HCT116 (cell line): ENCODE data around the gene TRAF3IP1. TPM values are rescaled to one million over a fixed set of nuclear protein-coding genes. Genes with fewer than 3 reads are reported as not detected.

ENCODE experiments used
- ATAC-seq: fragments of 200-7000 bp; cut with Tn5 transposase; 2 replicates; pipeline ENCODE4 v1.9.1; 2020; ENCODE audit warnings: mild to moderate bottlenecking, moderate library complexity
- BruUV-seq: library from RNA; stranded (reverse); fragments of 400-500 nt; replicated peaks from 2 replicates; lab custom pipeline; 2021; lab: Mats Ljungman, UMichigan
- CTCF ChIA-PET: fragments of 300-600 bp; sonication (Branson Sonifier 250); formaldehyde crosslinking; loops from one replicate; lab custom pipeline; 2021; ENCODE audit warnings: antibody characterized with exemption; lab: Charles Lee
- POLR2A ChIA-PET: fragments of 300-600, 350-600 bp; sonication (Branson Sonifier 250); formaldehyde crosslinking; loops from one replicate; lab custom pipeline; 2021; ENCODE audit warnings: antibody characterized with exemption; lab: Charles Lee
- RAD21 ChIA-PET, 2 experiments: fragments of 300-600 bp; sonication (Branson Sonifier 250); formaldehyde crosslinking; loops; one replicate each; lab custom pipeline; 2023; ENCODE audit warnings: low total read pairs in 2 of 2; ENCODE audit not compliant: uncharacterized antibody in 2 of 2, unreplicated experiment in 2 of 2, low non-redundant PET in 1 of 2; lab: Charles Lee
- DNase-seq: peaks from one replicate; pipeline ENCODE4 v3.0.0-alpha.2; 2010; ENCODE audit warnings: low read depth, low spot score
- H2AFZ ChIP-seq: fragments of 200-600 bp; shearing (Covaris generic), sonication (generic); 2 replicates; pipeline ENCODE4 v1.6.1; 2017; ENCODE audit warnings: low read depth, mixed run types, mixed read lengths, antibody characterized with exemption, low read length; ENCODE audit not compliant: poor library complexity, severe bottlenecking
- H3K27ac ChIP-seq: 2 replicates; pipeline ENCODE4 v1.5.1; 2012; ENCODE audit warnings: low read depth, low read length
- H3K27me3 ChIP-seq: fragments of 200-600 bp; sonication (generic); 2 replicates; pipeline ENCODE4 v1.6.1; 2016; ENCODE audit warnings: mixed run types, low read length, mixed read lengths; ENCODE audit not compliant: insufficient read depth
- H3K36me3 ChIP-seq, 2 experiments: fragments of 200-500 bp in 1 of 2; fragments of 200-600 bp in 1 of 2; sonication (Bioruptor generic) in 1 of 2; sonication (generic) in 1 of 2; 2 replicates each; pipeline versions ENCODE4 v1.5.1 to v1.6.1; 2014 to 2016; ENCODE audit warnings: low read length in 2 of 2, inconsistent platforms in 1 of 2, mixed read lengths in 1 of 2, mixed run types in 1 of 2; ENCODE audit not compliant: insufficient read depth in 2 of 2, control insufficient read depth in 1 of 2
- H3K4me1 ChIP-seq, 2 experiments: fragments of 200-600 bp in 1 of 2; sonication (generic) in 1 of 2; 2 replicates each; pipeline versions ENCODE4 v1.5.1 to v1.6.1; 2012 to 2017; ENCODE audit warnings: low read length in 2 of 2, inconsistent platforms in 1 of 2, mild to moderate bottlenecking in 1 of 2, mixed read lengths in 1 of 2, mixed run types in 1 of 2, moderate library complexity in 1 of 2; ENCODE audit not compliant: insufficient read depth in 2 of 2, control insufficient read depth in 1 of 2
- H3K4me2 ChIP-seq: fragments of 200-600 bp; sonication (generic); 2 replicates; pipeline ENCODE4 v1.6.1; 2017; ENCODE audit warnings: mixed run types, low read length, mixed read lengths
- H3K4me3 ChIP-seq, 2 experiments: fragments of 200-600 bp in 1 of 2; sonication (generic) in 1 of 2; replicated peaks in 1 of 2; 2 replicates each; pipeline ENCODE4 v1.5.1; 2011 to 2016; ENCODE audit warnings: low read length in 2 of 2, control low read depth in 1 of 2, low read depth in 1 of 2, mild to moderate bottlenecking in 1 of 2, mixed read lengths in 1 of 2, mixed run types in 1 of 2
- H3K79me2 ChIP-seq: fragments of 200-600 bp; sonication (generic); 2 replicates; pipeline ENCODE4 v1.6.1; 2017; ENCODE audit warnings: mild to moderate bottlenecking, mixed run types, low read length, moderate library complexity, mixed read lengths; ENCODE audit not compliant: insufficient read depth
- H3K9ac ChIP-seq: fragments of 200-600 bp; sonication (generic); 2 replicates; pipeline ENCODE4 v1.6.1; 2016; ENCODE audit warnings: low read length, mixed read lengths
- H3K9me2 ChIP-seq: fragments of 200-600 bp; sonication (generic), shearing (Covaris generic); 2 replicates; pipeline ENCODE4 v1.6.1; 2017; ENCODE audit warnings: mixed run types, mild to moderate bottlenecking, moderate library complexity; ENCODE audit not compliant: insufficient read depth
- H3K9me3 ChIP-seq, 2 experiments: fragments of 200-500 bp in 1 of 2; fragments of 200-600 bp in 1 of 2; sonication (Bioruptor generic) in 1 of 2; sonication (generic) in 1 of 2; 2 replicates each; pipeline ENCODE4 v1.6.1; 2014 to 2017; ENCODE audit warnings: low read length in 2 of 2, mixed read lengths in 2 of 2, inconsistent platforms in 1 of 2, low read depth in 1 of 2, mild to moderate bottlenecking in 1 of 2, mixed run types in 1 of 2, moderate library complexity in 1 of 2; ENCODE audit not compliant: control insufficient read depth in 1 of 2, insufficient read depth in 1 of 2
- H4K20me1 ChIP-seq: fragments of 200-600 bp; sonication (generic), shearing (Covaris generic); 2 replicates; pipeline ENCODE4 v1.6.1; 2017; ENCODE audit warnings: mixed run types, mild to moderate bottlenecking, moderate library complexity; ENCODE audit not compliant: insufficient read depth
- ATF3 ChIP-seq: IDR thresholded peaks from 2 replicates; pipeline ENCODE4 v1.6.1; 2012
- CBX3 ChIP-seq: IDR thresholded peaks from 2 replicates; pipeline ENCODE4 v1.6.1; 2012; ENCODE audit warnings: low read depth
- ELF1 ChIP-seq: IDR thresholded peaks from 2 replicates; pipeline ENCODE4 v1.6.1; 2012; ENCODE audit warnings: low read depth, borderline replicate concordance
- FOSL1 ChIP-seq: IDR thresholded peaks from 2 replicates; pipeline ENCODE4 v1.6.1; 2012; ENCODE audit warnings: low read depth
- JUND ChIP-seq: IDR thresholded peaks from 2 replicates; pipeline ENCODE4 v1.6.1; 2012
- MAX ChIP-seq: IDR thresholded peaks from 2 replicates; pipeline ENCODE4 v1.6.1; 2012
- RAD21 ChIP-seq: IDR thresholded peaks from 2 replicates; pipeline ENCODE4 v1.6.1; 2012; ENCODE audit warnings: low read depth, mild to moderate bottlenecking
- SRF ChIP-seq: IDR thresholded peaks from 2 replicates; pipeline ENCODE4 v1.6.1; 2012; ENCODE audit warnings: low read depth
- YY1 ChIP-seq: IDR thresholded peaks from 2 replicates; pipeline ENCODE4 v1.6.1; 2011; ENCODE audit warnings: low read length, low read depth, moderate library complexity, mild to moderate bottlenecking; ENCODE audit not compliant: insufficient replicate concordance; ENCODE audit errors: extremely low read depth
- ZBTB33 ChIP-seq: IDR thresholded peaks from 2 replicates; pipeline ENCODE4 v1.6.1; 2011; ENCODE audit warnings: mild to moderate bottlenecking, low read length, moderate library complexity; ENCODE audit not compliant: insufficient replicate concordance; ENCODE audit errors: extremely low read depth
- ZFX ChIP-seq: fragments of 450-650 bp; IDR thresholded peaks from 2 replicates; pipeline ENCODE4 v1.6.1; 2017
- ZNF274 ChIP-seq: fragments of 200-500 bp; sonication (Bioruptor generic); IDR thresholded peaks from 2 replicates; pipeline ENCODE4 v1.6.1; 2014; ENCODE audit warnings: mild to moderate bottlenecking, low read depth, low read length, inconsistent platforms
- intact Hi-C: fragments of 100-400 bp; cut with micrococcal nuclease; formaldehyde crosslinking; loops from 2 replicates; pipeline ENCODE4 v1.10.0; 2022
- total RNA-seq: library from RNA; stranded (reverse); gene quantifications from one replicate; pipeline ENCODE4 v1.2.1, GENCODE V29; 2021; ENCODE audit not compliant: unreplicated experiment

Gene TRAF3IP1
- total RNA-seq, 1 experiment from 2014 or later, result 19.4 TPM

- intact Hi-C loops, result no loop called here
- Histone ChIP-seq H3K9me2 (no peaks in the 10 kb centered on the region), H4K20me1 (no peaks in the 10 kb centered on the region), H3K79me2 (peaks cover 4% of the 10 kb centered on the region), H3K9me3 (no peaks in the 10 kb centered on the region), H3K4me2 (no peak overlapping the region)
- no TSS peak for BruUV-seq
- no peak for DNase-seq
- RAD21 ChIA-PET, result no interaction called here
- TF ChIP-seq ZBTB33, result no peak
- TF ChIP-seq, all 23 proteins: peak for 0
- H2AFZ ChIP-seq, result no peak overlapping the region
- no peak overlapping the region for H3K9ac ChIP-seq
- ChIA-PET CTCF (interaction anchor here (0.6 kb wide), 1 partner anchor 957 kb away, joined by 3 read pairs; no protein-coding TSS in a partner anchor), POLR2A (no interaction called here)
- no peak for ATAC-seq
- peaks cover 9 to 11% of the 10 kb centered on the region in 2 experiments for H3K4me1 ChIP-seq
- no peak overlapping the region for H3K4me3 ChIP-seq
- no peak overlapping the region for H3K27ac ChIP-seq
- no peaks in the 10 kb centered on the region for H3K27me3 ChIP-seq
- no peaks in the 10 kb centered on the region for H3K36me3 ChIP-seq
These were observed 102.0 kb downstream of the TRAF3IP1 start for GRCh38 chr2:238422285-238422684.

- Histone ChIP-seq H3K4me1 (peaks cover 9 to 14% of the 10 kb centered on the region in 2 experiments), H3K9me2 (no peaks in the 10 kb centered on the region), H3K79me2 (peaks cover 10% of the 10 kb centered on the region), H3K27me3 (no peaks in the 10 kb centered on the region), H3K4me2 (no peak overlapping the region), H3K4me3 (no peak overlapping the region), H3K9ac (no peak overlapping the region), H4K20me1 (no peaks in the 10 kb centered on the region), H3K9me3 (no peaks in the 10 kb centered on the region), H3K27ac (no peak overlapping the region), H2AFZ (no peak overlapping the region), H3K36me3 (no peaks in the 10 kb centered on the region)
- DNase-seq, result no peak
- ChIA-PET RAD21 (no interaction called here), POLR2A (no interaction called here), CTCF (no interaction called here)
- no TSS peak for BruUV-seq
- ATAC-seq, result no peak
- intact Hi-C loops, result no loop called here
- no peak for TF ChIP-seq ATF3
- no peak for TF ChIP-seq ZFX
- TF ChIP-seq JUND, result no peak
- no peak for TF ChIP-seq SRF
- no peak for TF ChIP-seq ELF1
- TF ChIP-seq FOSL1, result no peak
- TF ChIP-seq MAX, result no peak
- no peak for TF ChIP-seq YY1
- TF ChIP-seq RAD21, result no peak
- no peak for TF ChIP-seq CBX3
- no peak for TF ChIP-seq ZNF274
These were observed 102.6 kb downstream of the TRAF3IP1 start for GRCh38 chr2:238422940-238423339.
